ENCODE measurements around the gene SSBP3. TPM values are rescaled to one million over a fixed set of nuclear protein-coding genes. Genes with fewer than 3 reads are reported as not detected.

The SSBP3 gene
- total and polyA plus RNA-seq, 9 of the 15 experiments (the other 6 are each of a cell fraction or from before 2014, with no cell fraction given): 8.7 to 108 (median 33.8) TPM

DNA sequence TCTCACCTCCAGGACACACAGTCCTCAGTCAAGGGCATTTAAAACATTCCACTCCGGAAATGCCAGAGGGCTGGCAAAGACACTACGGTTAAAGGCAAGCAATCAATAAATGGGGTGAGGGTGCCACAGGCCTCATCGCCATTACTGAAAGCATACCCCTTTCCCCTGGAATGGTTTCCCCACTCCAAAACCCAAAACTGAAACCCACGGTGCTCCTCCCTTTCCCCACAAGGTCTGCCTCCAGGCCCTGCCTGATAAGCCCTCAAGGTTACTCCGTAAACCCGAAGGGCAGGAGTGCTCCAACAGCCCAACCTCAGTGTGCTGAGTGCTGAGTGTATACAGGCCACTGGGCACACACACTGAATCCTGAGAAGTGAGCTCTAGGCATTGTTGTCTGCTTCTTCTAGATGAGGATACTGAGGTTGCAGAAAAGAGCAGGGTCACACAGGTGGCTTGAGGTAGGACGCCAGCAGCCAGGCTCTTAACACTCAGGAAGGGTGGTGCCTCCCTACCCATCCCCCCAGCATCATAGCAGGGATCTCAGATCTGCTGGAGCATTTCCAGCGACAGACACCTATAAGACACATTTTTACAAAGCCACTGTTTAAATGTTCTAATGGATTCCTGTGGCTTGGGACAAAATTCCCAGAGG is 29.0 kb downstream of the SSBP3 start (continued):
- no peak for TF ChIP-seq POLR2G (IDR thresholded peaks at IDR 0.05; ENCODE audit: low read depth, low read length)
- 0 out of 2 replicates have a peak, but pooled peaks have one; percentile 18 for TF ChIP-seq ZBTB1 (CRISPR knock-in tag; IDR thresholded peaks at IDR 0.05; ENCODE audit: borderline replicate concordance, low read depth)
- TF ChIP-seq HNRNPK (IDR thresholded peaks at IDR 0.05; ENCODE audit: low read depth, low read length, poor library complexity, severe bottlenecking): no peak
- no peak for TF ChIP-seq ILF3 (IDR thresholded peaks at IDR 0.05; ENCODE audit: borderline replicate concordance)
- TF ChIP-seq SREBF1 (IDR thresholded peaks at IDR 0.05; ENCODE audit: borderline replicate concordance, low read depth, low read length): no peak
- 0 out of 2 replicates have a peak, but pooled peaks have one; percentile 10 for TF ChIP-seq SP1 (CRISPR knock-in tag; IDR thresholded peaks at IDR 0.05)
- TF ChIP-seq ARNT (IDR thresholded peaks at IDR 0.05): 0 out of 4 replicates have a peak, but pooled peaks of 1 of the 2 experiments have one; percentile 13
- peak; percentile 41; the same call in 1 of the 2 replicates for TF ChIP-seq ZBTB7A (IDR thresholded peaks at IDR 0.05; ENCODE audit: borderline replicate concordance, control insufficient read depth, low read depth, low read length)
- 0 out of 2 replicates have a peak, but pooled peaks have one; percentile 4 for TF ChIP-seq EHMT2 (IDR thresholded peaks at IDR 0.05)
- TF ChIP-seq LARP7 (IDR thresholded peaks at IDR 0.05): no peak
- TF ChIP-seq ARID1B (IDR thresholded peaks at IDR 0.05): peak; percentile 89
- peak; percentile 61 for TF ChIP-seq TAL1 (IDR thresholded peaks at IDR 0.05)
- TF ChIP-seq ZC3H8 (IDR thresholded peaks at IDR 0.05): no peak
- peak; percentile 68; the same call in 1 of the 2 replicates for TF ChIP-seq ATF7 (IDR thresholded peaks at IDR 0.05)
- TF ChIP-seq U2AF1 (optimal IDR thresholded peaks at IDR 0.05; ENCODE audit: low read depth, low read length): no peak
- peak; percentile 83 for TF ChIP-seq SMARCA5 (IDR thresholded peaks at IDR 0.05)
- TF ChIP-seq CREB3L1 (IDR thresholded peaks at IDR 0.05; ENCODE audit: borderline replicate concordance, low read depth): peak; percentile 29; the same call in 1 of the 2 replicates
- no peak for TF ChIP-seq THRAP3 (IDR thresholded peaks at IDR 0.05; ENCODE audit: borderline replicate concordance)
- TF ChIP-seq CBX3 (IDR thresholded peaks at IDR 0.05; ENCODE audit: borderline replicate concordance in 1 of 2, low read length in 2 of 2): 0 out of 3 replicates have a peak, but pooled peaks of 1 of the 2 experiments have one; percentile 50
- TF ChIP-seq ZNF639 (CRISPR knock-in tag; conservative IDR thresholded peaks at IDR 0.05 in 1 of 2, IDR thresholded peaks at IDR 0.05 in 1 of 2): peak in 1 of 2 experiments; percentile 64; a peak in 2 of 4 replicates
- peak in 1 of 2 experiments; percentile 80; a peak in 2 of 4 replicates for TF ChIP-seq HDAC1 (IDR thresholded peaks at IDR 0.05)
- TF ChIP-seq SMARCA4 (IDR thresholded peaks at IDR 0.05): peak; percentile 85
- 0 out of 2 replicates have a peak, but pooled peaks have one; percentile 12 for TF ChIP-seq MYC (IDR thresholded peaks at IDR 0.05; ENCODE audit: low read depth, low read length)
- no peak for TF ChIP-seq MYC (CRISPR knock-in tag; IDR thresholded peaks at IDR 0.05; ENCODE audit: borderline replicate concordance, low read depth)
- 0 out of 2 replicates have a peak, but pooled peaks have one; percentile 17 for TF ChIP-seq TAF7 (tag; IDR thresholded peaks at IDR 0.05)
- TF ChIP-seq NBN (IDR thresholded peaks at IDR 0.05; ENCODE audit: low read depth): peak; percentile 62; the same call in 1 of the 2 replicates
- TF ChIP-seq GATAD2B (IDR thresholded peaks at IDR 0.05; ENCODE audit: borderline replicate concordance): 0 out of 2 replicates have a peak, but pooled peaks have one; percentile 17
- TF ChIP-seq ETV5 (CRISPR knock-in tag; IDR thresholded peaks at IDR 0.05; ENCODE audit: low read depth): 0 out of 2 replicates have a peak, but pooled peaks have one; percentile 68
